ENCODE data around the gene LTBP2. TPM values are rescaled to one million over a fixed set of nuclear protein-coding genes. Genes with fewer than 3 reads are reported as not detected.

The LTBP2 gene
- total and polyA plus RNA-seq, 2 of the 8 experiments (the other 6 are each of a cell fraction or from before 2014, with no cell fraction given) = 0.48 to 0.89 TPM

- no peak overlapping the region for H3K4ac ChIP-seq (replicated peaks; ENCODE audit: insufficient read length, low read depth, low read length)
- H3K14ac ChIP-seq (ENCODE audit: insufficient read length) = no peak overlapping the region
- DNase-seq (ENCODE audit: low read depth in 1 of 2, low spot score in 2 of 2) = no peak
- H4K5ac ChIP-seq (ENCODE audit: insufficient read length, low read depth, low read length) = no peak overlapping the region
- H3K9me3 ChIP-seq (ENCODE audit: insufficient read depth in 2 of 2, low read depth in 1 of 2, low read length in 1 of 2) = no peaks in the 10 kb centered on the region
- WGBS, 2 experiments (ENCODE audit: extremely low coverage in 1 of 2, insufficient coverage in 1 of 2, insufficient read length in 1 of 2, insufficient replicate concordance in 2 of 2, low coverage in 1 of 2, low lambda C conversion rate in 2 of 2, missing lambda C conversion rate in 1 of 2) = 76% methylated on average over 5 of the region's 5 CpGs; no CpG with 5 or more reads in 1 of the 2 experiments
- ChIA-PET POLR2A (ENCODE audit: partially characterized antibody) (no interaction called here), CTCF (ENCODE audit: partially characterized antibody) (interaction anchor here (0.6 to 1.3 kb wide), 2 partner anchors 44 to 284 kb away, joined by 3 read pairs; no protein-coding TSS in a partner anchor)
- no peak overlapping the region for H2BK15ac ChIP-seq (ENCODE audit: low read length)
- FAIRE-seq = no peak
- H3K23me2 ChIP-seq (ENCODE audit: low read depth, low read length) = no peaks in the 10 kb centered on the region
- no peaks in the 10 kb centered on the region for H4K20me1 ChIP-seq (replicated peaks in 1 of 2; ENCODE audit: control insufficient read depth in 1 of 2, insufficient read depth in 2 of 2, low read length in 2 of 2)
- no peaks in the 10 kb centered on the region for H3K36me3 ChIP-seq (ENCODE audit: control insufficient read depth in 2 of 4, insufficient read depth in 4 of 4, low read length in 3 of 4)
- no peak overlapping the region for H2AK5ac ChIP-seq (ENCODE audit: low read depth, low read length)
- no peak overlapping the region for H3K56ac ChIP-seq (replicated peaks; ENCODE audit: insufficient read length, low read depth, low read length)
- H2BK20ac ChIP-seq (ENCODE audit: low read length) = no peak overlapping the region
- H3K27me3 ChIP-seq (replicated peaks in 1 of 4; ENCODE audit: control insufficient read depth in 3 of 4, extremely low read depth in 1 of 4, insufficient read depth in 3 of 4, low read length in 3 of 4) = no peaks in the 10 kb centered on the region
- no peak overlapping the region for H4K8ac ChIP-seq (ENCODE audit: extremely low read depth, insufficient read depth, low read length)
- H2BK5ac ChIP-seq (ENCODE audit: low read depth, low read length) = no peak overlapping the region
- H2AFZ ChIP-seq (ENCODE audit: low read length) = no peak overlapping the region
- no peak overlapping the region for H3K18ac ChIP-seq (ENCODE audit: extremely low read depth, low read length)
- no peak overlapping the region for H3K23ac ChIP-seq (ENCODE audit: insufficient read length)
- H2BK12ac ChIP-seq (ENCODE audit: low read depth, low read length) = no peak overlapping the region
- no peak overlapping the region for H3K4me3 ChIP-seq (ENCODE audit: extremely low read depth in 1 of 4, insufficient read depth in 2 of 4, low read depth in 3 of 4, low read length in 4 of 4)
- H3K27ac ChIP-seq (ENCODE audit: low read depth, low read length) = no peak overlapping the region
- H3K4me1 ChIP-seq (replicated peaks in 1 of 4; ENCODE audit: control insufficient read depth in 3 of 4, insufficient read depth in 4 of 4, low read length in 3 of 4) = peaks cover 0 to 3% (median 0%) of the 10 kb centered on the region in 4 experiments; a peak in 2 of 7 replicates
- no peaks in the 10 kb centered on the region for H3K79me1 ChIP-seq (ENCODE audit: low read depth, low read length)
- H4K91ac ChIP-seq (replicated peaks; ENCODE audit: insufficient read length, low read length) = no peak overlapping the region
- H3K79me2 ChIP-seq (ENCODE audit: control insufficient read depth in 1 of 2, insufficient read depth in 2 of 2, low read length in 2 of 2) = no peaks in the 10 kb centered on the region
- H3K4me2 ChIP-seq (ENCODE audit: insufficient read depth in 1 of 2, low read depth in 2 of 2, low read length in 2 of 2) = no peak overlapping the region
- no peak overlapping the region; a peak in 2 of 7 replicates for H3K9ac ChIP-seq (replicated peaks in 1 of 4; ENCODE audit: extremely low read depth in 1 of 4, low read depth in 3 of 4, low read length in 3 of 4)
- H2BK120ac ChIP-seq (replicated peaks; ENCODE audit: low read depth, low read length) = no peak overlapping the region
- TF ChIP-seq EZH2 (IDR thresholded peaks at IDR 0.05; ENCODE audit: low read depth, low read length, severe bottlenecking) = no peak
These were observed 33.6 kb downstream of the LTBP2 start for GRCh38 chr14:74578479-74578878.

Data from H1 (cell line).